DMS114 treated with DMSO at 0.1 percent for 48 hours (cell line): ENCODE results near the gene RASA2.
"Not testable (repeated sequence)": the region's sequence is repeated elsewhere in the genome, so short reads cannot be mapped to it uniquely, and the experiment has no call there.

Experiments
- DNase-seq: peaks from one replicate; lab custom pipeline; 2025; ENCODE audit not compliant: unreplicated experiment; lab: John Stamatoyannopoulos, UW

RASA2 gene

DNA sequence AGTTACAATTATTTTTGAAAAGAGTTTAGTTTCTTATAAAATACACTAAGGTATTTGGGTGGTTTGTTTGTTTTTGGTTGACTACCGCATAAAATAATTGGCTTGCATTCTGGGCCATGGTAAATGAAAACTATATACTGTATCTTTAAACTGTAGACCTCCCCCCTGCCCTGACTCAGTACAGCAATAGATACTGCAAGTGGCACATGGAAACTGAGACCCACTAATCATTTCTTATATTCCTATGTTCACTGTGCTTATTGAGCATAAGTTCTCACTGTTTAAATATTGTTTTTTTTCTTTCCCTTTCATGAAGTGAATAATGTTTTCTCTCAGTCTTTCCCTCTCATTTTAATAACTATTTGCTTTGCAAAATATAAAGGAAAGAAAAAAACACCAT is 45.8 kb downstream of the RASA2 start:
- DNase-seq = no peak

DNA sequence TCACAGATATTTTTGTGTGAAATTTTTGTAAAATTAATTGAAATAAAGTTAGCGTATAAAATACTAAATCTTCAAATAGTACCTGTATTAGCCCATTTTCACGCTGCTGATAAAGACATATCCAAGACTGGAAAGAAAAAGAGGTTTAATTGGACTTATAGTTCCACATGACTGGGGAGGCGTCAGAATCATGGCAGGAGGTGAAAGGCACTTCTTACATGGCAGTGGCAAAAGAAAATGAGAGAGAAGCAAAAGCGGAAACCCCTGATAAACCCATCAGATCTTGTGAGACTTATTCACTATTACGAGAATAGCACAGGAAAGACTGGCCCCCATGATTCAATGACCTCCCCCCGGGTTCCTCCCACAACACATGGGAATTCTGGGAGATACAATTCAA is 49.2 kb downstream of the RASA2 start:
- not testable (repeated sequence) for DNase-seq

DNA sequence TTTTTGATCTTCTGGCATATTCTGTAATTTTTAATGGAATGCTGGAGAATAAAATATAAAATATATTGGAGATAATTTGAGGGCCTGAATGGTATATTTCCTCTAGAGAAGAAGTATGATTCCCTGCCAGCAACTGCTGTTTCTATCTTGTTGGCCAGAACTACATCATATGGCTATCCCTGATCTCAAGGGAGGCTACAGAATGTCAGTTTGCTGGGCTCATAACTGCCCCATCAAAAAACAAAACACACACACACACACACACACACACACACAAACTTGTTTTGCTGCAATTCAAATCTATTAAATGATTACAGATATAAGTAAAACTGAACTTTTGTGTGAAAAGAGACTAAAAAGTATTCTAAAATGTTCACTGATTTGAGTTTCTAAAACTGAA is 51.0 kb downstream of the RASA2 start:
- DNase-seq = no peak

DNA sequence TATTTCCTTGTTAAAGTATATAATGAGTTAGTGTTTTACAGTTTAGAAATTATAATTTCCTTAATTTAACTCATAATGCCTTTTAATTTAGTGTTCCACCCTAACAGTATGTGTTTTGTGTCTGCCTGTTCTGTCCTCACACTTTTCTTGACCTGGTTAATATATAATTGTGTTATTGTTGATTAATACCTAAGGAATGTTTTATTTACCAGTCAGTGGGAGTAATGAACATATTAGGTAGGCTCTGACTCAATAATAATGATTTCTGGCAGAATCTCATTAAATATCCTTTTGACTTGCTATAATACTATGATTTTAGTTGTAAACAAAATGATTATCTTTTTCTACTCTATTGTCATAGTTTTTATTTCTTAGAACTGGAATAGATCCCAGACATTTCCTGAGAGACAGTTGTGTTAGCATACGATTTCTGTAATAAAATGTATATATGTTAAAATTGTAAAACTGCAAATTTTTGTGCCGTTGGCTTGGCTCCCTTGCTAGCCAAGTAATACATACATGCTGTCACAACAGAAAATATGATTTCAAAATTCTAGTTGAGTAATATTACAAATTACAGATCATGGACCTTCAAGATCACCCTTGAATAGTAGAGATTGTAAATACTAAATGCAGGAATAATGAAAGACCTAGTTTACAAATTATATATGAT is 51.9 kb downstream of the RASA2 start:
- no peak for DNase-seq

DNA sequence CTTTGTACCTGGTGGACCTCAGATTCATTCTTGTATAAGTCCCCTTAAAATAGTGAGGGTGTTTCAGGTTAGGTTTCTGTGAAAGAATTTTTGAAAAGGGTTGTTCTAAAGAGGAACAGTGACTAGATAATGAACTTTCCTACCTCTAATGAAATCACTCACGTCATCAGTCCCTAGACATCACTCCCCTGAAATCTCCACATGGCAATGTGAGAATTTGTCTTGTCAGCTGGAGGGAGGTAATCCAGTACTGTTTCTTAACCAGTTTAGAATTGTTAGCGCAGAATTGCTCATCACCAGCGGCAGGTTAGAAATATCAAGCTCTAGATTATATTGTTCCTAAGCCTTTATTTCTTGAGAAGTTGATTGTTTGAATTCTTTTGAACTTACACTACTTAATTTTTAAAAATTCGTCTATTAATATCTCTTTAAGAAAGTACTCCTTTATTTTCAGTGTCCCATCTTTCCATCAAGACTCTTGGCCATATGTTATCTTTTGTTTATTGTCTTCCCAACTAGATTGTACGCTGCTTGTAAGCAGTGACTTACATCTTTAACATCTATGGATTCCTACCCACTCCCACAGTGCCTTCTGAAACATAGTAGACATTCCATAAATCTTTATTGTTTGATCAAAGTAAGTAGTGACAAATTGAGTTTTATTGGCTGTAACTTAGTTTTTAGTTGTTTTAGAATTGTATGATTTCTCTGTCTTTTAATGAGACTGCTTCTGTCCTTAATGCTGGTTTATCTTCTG is 52.8 kb downstream of the RASA2 start:
- no peak for DNase-seq

- DNase-seq = no peak
Observed at GRCh38 chr3:141540531-141540930, 53.7 kb downstream of the RASA2 start.

DNA sequence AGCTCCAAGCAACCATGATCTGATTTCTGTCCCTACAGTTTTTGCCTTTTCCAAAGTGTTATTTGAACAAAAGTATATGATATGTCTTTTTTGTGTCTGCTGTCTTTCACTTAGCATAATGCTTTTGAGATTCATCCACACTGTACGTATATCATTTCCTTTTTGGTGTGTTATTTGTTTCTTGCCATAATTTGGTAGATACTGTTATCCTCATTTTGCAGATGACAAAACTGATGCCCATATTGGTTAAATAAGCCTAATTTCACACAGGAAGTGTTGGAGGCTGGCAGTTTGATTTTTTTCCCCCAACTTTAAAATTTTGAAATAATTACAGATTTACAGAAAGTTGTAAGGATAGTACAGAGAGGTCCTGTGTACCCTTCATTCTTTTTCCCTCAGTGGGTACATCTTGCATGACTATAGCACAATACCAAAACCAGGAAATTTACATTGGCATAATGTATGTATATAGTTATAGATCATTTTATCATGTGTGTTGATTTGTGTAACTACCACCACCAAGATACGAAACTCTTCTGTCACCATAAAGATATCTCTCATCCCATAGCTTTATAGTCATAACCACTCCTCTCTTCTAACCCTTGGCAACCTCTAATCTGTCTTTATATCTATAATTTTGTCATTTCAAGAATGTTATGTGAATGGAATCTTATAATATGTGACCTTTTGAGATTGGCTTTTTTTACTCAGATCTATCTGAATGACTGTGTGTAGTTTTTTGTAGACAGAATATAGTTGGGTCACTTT is 55.6 kb downstream of the RASA2 start:
- DNase-seq = no peak

DNA sequence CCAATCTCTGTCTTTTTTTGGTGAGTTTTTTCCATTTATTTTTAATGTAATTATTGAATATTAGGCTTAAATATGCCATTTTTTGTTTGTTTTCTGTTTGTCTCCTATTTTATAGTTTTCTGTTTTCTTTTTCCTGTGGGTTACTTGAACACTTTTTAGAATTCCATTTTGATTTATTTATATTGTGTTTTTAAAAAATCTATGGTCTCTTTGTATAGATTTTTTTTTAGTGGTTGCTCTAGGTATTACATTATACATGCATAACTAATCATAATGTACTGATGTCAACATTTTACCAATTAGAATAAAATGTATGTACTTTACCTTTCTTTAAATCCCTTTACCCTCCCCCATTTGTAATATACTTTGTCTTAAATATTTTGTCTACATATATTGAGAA is 56.2 kb downstream of the RASA2 start:
- DNase-seq = no peak

GRCh38 chr3:141544697-141545096 is 57.9 kb downstream of the RASA2 start:
- DNase-seq = no peak

DNA sequence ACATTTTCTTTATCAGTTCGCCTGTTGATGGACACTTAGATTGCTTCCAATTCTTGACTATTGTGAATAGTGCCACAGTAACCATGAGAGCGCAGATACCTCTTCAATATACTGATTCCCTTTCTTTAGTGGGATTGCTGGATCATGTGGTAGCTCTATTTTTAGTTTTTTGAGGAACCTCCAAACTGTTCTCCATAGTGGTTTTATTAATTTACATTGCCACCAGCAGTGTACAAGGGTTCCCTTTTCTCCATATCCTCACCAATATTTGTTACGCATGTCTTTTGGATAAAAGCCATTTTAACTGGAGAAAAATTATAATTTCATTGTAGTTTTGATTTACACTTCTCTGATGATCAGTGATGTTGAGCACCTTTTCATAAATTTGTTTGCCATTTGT is 59.3 kb downstream of the RASA2 start:
- no peak for DNase-seq

DNA sequence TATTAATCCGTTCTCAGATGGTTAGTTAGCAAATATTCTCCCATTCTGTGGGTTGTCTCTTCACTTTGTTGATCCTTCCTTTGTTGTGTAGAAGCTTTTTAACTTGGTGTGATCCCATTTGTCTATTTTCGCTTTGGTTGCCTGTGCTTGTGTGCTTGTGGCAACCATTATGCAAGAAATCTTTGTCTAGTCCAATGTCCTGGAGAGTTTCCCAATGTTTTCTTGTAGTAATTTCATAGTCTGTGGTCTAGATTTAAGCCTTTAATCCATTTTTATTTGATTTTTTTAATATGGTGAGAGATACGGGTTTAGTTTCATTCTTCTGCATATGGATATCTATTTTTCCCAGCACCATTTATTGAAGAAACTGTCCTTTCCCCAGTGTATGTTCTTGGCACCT is 59.8 kb downstream of the RASA2 start:
- DNase-seq = no peak

GRCh38 chr3:141547791-141548190 is 61.0 kb downstream of the RASA2 start:
- no peak for DNase-seq

DNA sequence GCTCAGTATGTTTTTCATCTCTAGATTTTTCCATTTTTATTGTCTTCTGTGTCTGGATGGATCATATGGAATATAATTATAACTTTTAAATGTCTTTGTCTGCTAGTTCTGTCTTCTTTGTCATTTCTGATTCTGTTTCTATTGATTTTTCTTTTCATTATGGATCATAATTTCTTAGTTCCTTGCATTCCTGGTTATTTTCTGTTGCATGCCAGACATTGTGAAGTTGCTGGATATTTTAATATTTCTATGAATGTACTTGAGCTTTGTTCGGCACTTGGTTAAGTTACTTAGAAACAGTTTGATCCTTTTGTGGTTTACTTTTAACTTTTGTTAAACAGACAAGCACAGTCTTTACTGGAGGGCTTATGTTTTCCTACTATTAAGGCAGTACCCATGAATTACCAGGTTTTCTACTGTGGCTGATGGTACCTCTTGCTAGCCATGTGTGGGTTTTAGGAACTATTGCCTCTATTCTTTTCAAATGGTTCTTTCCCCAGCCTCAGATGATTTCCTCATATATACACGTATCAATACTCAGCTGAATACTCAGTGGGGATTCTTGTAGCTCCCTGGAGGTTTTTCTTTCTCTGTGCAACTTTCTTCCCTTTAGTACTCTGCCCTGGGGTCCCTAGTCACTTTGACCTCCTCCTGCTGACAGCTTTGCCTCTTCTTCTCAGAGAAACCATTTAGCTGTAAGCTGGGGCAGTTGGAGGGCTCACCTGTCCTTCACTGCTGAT is 64.3 kb downstream of the RASA2 start:
- DNase-seq = no peak

GRCh38 chr3:141552440-141552991 is 65.7 kb downstream of the RASA2 start:
- no peak for DNase-seq

- no peak for DNase-seq
Observed at GRCh38 chr3:141553055-141553454, 66.2 kb downstream of the RASA2 start.

GRCh38 chr3:141556034-141556433 is 69.2 kb downstream of the RASA2 start:
- DNase-seq = no peak

DNA sequence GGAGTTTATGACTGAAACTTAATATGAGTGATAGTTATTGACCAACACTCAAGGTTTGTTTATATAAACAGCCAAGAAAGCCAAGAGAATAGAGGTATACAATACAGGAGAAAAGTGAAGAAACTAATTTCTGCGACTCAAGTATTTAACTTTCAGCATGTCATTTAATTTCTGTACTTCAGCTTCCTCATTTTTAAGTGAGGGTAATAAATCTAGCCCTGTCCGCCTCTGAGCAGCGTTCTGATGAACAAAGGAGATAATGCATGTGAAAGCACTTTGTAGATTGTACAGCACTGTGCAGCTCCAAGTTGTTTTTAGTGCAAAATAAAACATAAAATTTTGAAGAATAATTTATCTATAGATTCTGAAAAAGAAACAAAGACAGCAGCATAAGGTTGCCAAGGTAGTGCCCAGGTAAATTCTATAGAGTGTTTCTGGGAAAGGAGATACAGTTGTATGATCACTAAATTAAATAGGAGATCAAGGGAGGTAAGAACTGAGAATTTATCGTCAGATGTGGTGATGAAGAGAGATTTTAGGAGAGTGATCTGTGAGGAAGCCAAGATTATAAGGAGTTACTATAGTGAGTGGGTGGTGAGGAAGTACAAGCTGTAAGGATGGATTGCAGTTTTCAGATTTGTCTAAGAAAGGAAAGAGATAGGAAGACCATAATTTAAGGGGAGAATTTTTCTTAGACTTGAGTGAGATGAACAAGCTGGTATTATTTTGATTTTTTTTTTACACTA is 71.3 kb downstream of the RASA2 start:
- DNase-seq = no peak

- DNase-seq = peak; percentile 33
Observed at GRCh38 chr3:141561426-141562034, 74.7 kb downstream of the RASA2 start.

DNA sequence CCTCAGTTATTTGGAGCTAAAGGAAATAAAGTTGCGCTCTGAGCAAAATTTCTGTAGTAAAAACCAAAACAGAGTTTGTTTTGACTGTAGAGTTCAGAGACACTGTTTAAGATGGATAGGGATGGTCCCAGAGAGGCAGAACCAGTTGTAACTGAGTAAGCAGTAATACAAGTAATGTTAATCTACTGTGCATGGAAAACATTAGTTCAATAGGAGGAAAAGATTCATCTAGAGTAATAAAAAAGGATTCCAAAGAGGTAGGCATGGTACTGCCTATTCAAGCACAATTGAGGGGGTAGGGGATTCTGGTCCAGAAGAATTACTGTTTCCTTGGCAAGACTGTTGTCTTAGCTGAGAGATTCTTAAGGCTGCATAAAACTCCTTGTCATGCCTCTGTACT is 77.4 kb downstream of the RASA2 start:
- DNase-seq = no peak

DNA sequence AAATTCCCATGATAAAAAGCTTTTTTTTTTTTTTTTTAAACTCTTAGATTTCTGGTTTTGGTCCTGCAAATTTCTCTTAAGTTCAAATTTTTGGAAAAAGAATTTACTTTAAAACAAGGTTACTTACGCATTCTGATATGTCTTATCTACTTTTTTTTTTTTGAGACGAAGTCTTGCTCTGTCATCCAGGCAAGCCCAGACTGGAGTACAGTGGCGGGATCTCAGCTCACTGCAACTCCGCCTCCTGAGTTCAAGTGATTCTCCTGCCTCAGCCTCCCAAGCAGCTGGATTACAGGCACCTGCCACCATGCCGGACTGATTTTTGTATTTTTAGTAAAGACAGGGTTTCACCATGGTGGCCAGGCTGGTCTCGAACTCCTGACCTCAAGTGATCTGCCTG is 83.2 kb downstream of the RASA2 start:
- DNase-seq = no peak
